Activated naive CD8-positive, alpha-beta T cell treated with anti-CD3 and anti-CD28 coated beads, Interleukin-2, amount 10 ng/mL, durations not matched to agents 7 days and 5 days (primary cell): ENCODE results near the gene NAT9. TPM values are rescaled to one million over a fixed set of nuclear protein-coding genes. Genes with fewer than 3 reads are reported as not detected.

Experiments used
- ATAC-seq: fragments of 150-1000 bp; cut with Tn5 transposase; one replicate; pipeline ENCODE4 v1.10.0; 2021; ENCODE audit warnings: low read depth, moderate library complexity
- POLR2A ChIA-PET: fragments of 350-600 bp; sonication (Branson Sonifier 250); formaldehyde crosslinking; loops from one replicate; lab custom pipeline; 2021; ENCODE audit warnings: antibody characterized with exemption; lab: Charles Lee
- DNase-seq: peaks from one replicate; pipeline ENCODE4 v3.0.0; 2021
- H3K27ac Mint-ChIP-seq: one replicate; pipeline ENCODE4 v1.8.0; 2022; ENCODE audit warnings: mild to moderate bottlenecking, mixed read lengths
- H3K27me3 Mint-ChIP-seq: one replicate; pipeline ENCODE4 v1.8.0; 2022; ENCODE audit warnings: mild to moderate bottlenecking, moderate library complexity, mixed read lengths
- H3K36me3 Mint-ChIP-seq: one replicate; pipeline ENCODE4 v1.8.0; 2021; ENCODE audit warnings: mild to moderate bottlenecking, mixed read lengths
- H3K4me1 Mint-ChIP-seq: one replicate; pipeline ENCODE4 v1.8.0; 2021; ENCODE audit warnings: mixed read lengths
- H3K4me3 Mint-ChIP-seq: one replicate; pipeline ENCODE4 v1.8.0; 2022; ENCODE audit warnings: mild to moderate bottlenecking, moderate library complexity, mixed read lengths
- H3K9me3 Mint-ChIP-seq: one replicate; pipeline ENCODE4 v1.8.0; 2021; ENCODE audit warnings: mixed read lengths
- total RNA-seq, 2 experiments: library from RNA; stranded (reverse); gene quantifications; one replicate each; pipeline ENCODE4 v1.2.3, GENCODE V29; 2021

Gene NAT9
- total RNA-seq, 2 experiments from 2014 or later = 37.6 to 42.1 TPM

GRCh38 chr17:74770498-74771318 lies 5.4 kb downstream of the NAT9 start:
- POLR2A ChIA-PET = interaction anchor here (0.8 to 2.6 kb wide), 8 partner anchors 11 to 35 kb away, joined by 3 to 11 read pairs (median 6); partner anchors contain the start of gene RAB37
- Mint-ChIP-seq H3K36me3 (peaks cover 24% of the 10 kb centered on the region), H3K27ac (peak overlapping the region; percentile 42), H3K27me3 (no peaks in the 10 kb centered on the region), H3K4me3 (no peak overlapping the region), H3K4me1 (peaks cover 24% of the 10 kb centered on the region), H3K9me3 (no peaks in the 10 kb centered on the region)
- DNase-seq (peak; percentile 81), ATAC-seq (peak; percentile 86)

- ATAC-seq = no peak
- H3K27ac Mint-ChIP-seq = peak overlapping the region; percentile 42
- POLR2A ChIA-PET = interaction anchor here (0.9 to 2.6 kb wide), 9 partner anchors 10 to 33 kb away, joined by 3 to 11 read pairs (median 5); partner anchors contain the start of gene RAB37
- no peak overlapping the region for H3K4me3 Mint-ChIP-seq
- peaks cover 20% of the 10 kb centered on the region for H3K4me1 Mint-ChIP-seq
- no peaks in the 10 kb centered on the region for H3K9me3 Mint-ChIP-seq
- no peaks in the 10 kb centered on the region for H3K27me3 Mint-ChIP-seq
- H3K36me3 Mint-ChIP-seq = peaks cover 24% of the 10 kb centered on the region
- DNase-seq = no peak
Measured at GRCh38 chr17:74769856-74770497, 6.2 kb downstream of the NAT9 start.

GRCh38 chr17:74769266-74769855 lies 6.8 kb downstream of the NAT9 start:
- Mint-ChIP-seq H3K27me3 (no peaks in the 10 kb centered on the region), H3K4me3 (no peak overlapping the region), H3K9me3 (no peaks in the 10 kb centered on the region), H3K36me3 (peaks cover 24% of the 10 kb centered on the region), H3K4me1 (peaks cover 20% of the 10 kb centered on the region), H3K27ac (no peak overlapping the region)
- POLR2A ChIA-PET = interaction anchor here (0.6 to 1.5 kb wide), 7 partner anchors 10 to 30 kb away, joined by 3 to 9 read pairs (median 4); no protein-coding TSS in a partner anchor
- no peak for DNase-seq
- no peak for ATAC-seq

GRCh38 chr17:74768763-74769114 lies 7.4 kb downstream of the NAT9 start:
- Mint-ChIP-seq H3K27me3 (no peaks in the 10 kb centered on the region), H3K9me3 (no peaks in the 10 kb centered on the region), H3K4me3 (no peak overlapping the region), H3K4me1 (peaks cover 15% of the 10 kb centered on the region), H3K27ac (peak overlapping the region; percentile 11), H3K36me3 (peaks cover 24% of the 10 kb centered on the region)
- no peak for DNase-seq
- no peak for ATAC-seq
- POLR2A ChIA-PET = interaction anchor here (0.6 to 1.5 kb wide), 6 partner anchors 9 to 30 kb away, joined by 3 to 9 read pairs (median 4); no protein-coding TSS in a partner anchor

GRCh38 chr17:74768069-74768762 lies 7.9 kb downstream of the NAT9 start:
- Mint-ChIP-seq H3K4me3 (no peak overlapping the region), H3K27ac (peak overlapping the region; percentile 11), H3K27me3 (no peaks in the 10 kb centered on the region), H3K36me3 (peaks cover 24% of the 10 kb centered on the region), H3K4me1 (peaks cover 15% of the 10 kb centered on the region), H3K9me3 (no peaks in the 10 kb centered on the region)
- POLR2A ChIA-PET = interaction anchor here (1.0 to 1.1 kb wide), 2 partner anchors 16 to 27 kb away, joined by 3 to 4 read pairs; no protein-coding TSS in a partner anchor
- DNase-seq = no peak
- ATAC-seq = no peak

GRCh38 chr17:74767111-74767516 lies 9.0 kb downstream of the NAT9 start:
- peaks cover 17% of the 10 kb centered on the region for H3K4me1 Mint-ChIP-seq
- no peaks in the 10 kb centered on the region for H3K9me3 Mint-ChIP-seq
- no peak overlapping the region for H3K4me3 Mint-ChIP-seq
- POLR2A ChIA-PET = interaction anchor here (0.9 to 1.1 kb wide), 4 partner anchors 11 to 26 kb away, joined by 3 to 4 read pairs (median 4); no protein-coding TSS in a partner anchor
- no peaks in the 10 kb centered on the region for H3K27me3 Mint-ChIP-seq
- H3K36me3 Mint-ChIP-seq = peaks cover 21% of the 10 kb centered on the region
- no peak overlapping the region for H3K27ac Mint-ChIP-seq
- DNase-seq = no peak
- ATAC-seq = no peak

- Mint-ChIP-seq H3K9me3 (no peaks in the 10 kb centered on the region), H3K4me3 (no peak overlapping the region), H3K27me3 (no peaks in the 10 kb centered on the region), H3K4me1 (peaks cover 15% of the 10 kb centered on the region), H3K36me3 (peaks cover 21% of the 10 kb centered on the region), H3K27ac (no peak overlapping the region)
- DNase-seq (no peak), ATAC-seq (no peak)
- POLR2A ChIA-PET = interaction anchor here (1.1 kb wide), 1 partner anchor 10 kb away, joined by 3 read pairs; no protein-coding TSS in a partner anchor
Measured at GRCh38 chr17:74766413-74766812, 9.7 kb downstream of the NAT9 start.

- H3K4me3 Mint-ChIP-seq = no peak overlapping the region
- H3K9me3 Mint-ChIP-seq = no peaks in the 10 kb centered on the region
- peaks cover 9% of the 10 kb centered on the region for H3K4me1 Mint-ChIP-seq
- H3K27ac Mint-ChIP-seq = no peak overlapping the region
- peaks cover 19% of the 10 kb centered on the region for H3K36me3 Mint-ChIP-seq
- H3K27me3 Mint-ChIP-seq = no peaks in the 10 kb centered on the region
- DNase-seq = no peak
- POLR2A ChIA-PET = no interaction called here
- ATAC-seq = no peak
Measured at GRCh38 chr17:74764751-74765286, 11.3 kb downstream of the NAT9 start.

GRCh38 chr17:74763565-74764387 lies 12.4 kb downstream of the NAT9 start:
- H3K9me3 Mint-ChIP-seq = no peaks in the 10 kb centered on the region
- peaks cover 21% of the 10 kb centered on the region for H3K36me3 Mint-ChIP-seq
- no peak for DNase-seq
- POLR2A ChIA-PET = no interaction called here
- peaks cover 17% of the 10 kb centered on the region for H3K4me1 Mint-ChIP-seq
- H3K27ac Mint-ChIP-seq = no peak overlapping the region
- ATAC-seq = no peak
- H3K4me3 Mint-ChIP-seq = no peak overlapping the region
- no peaks in the 10 kb centered on the region for H3K27me3 Mint-ChIP-seq

- no peak for ATAC-seq
- POLR2A ChIA-PET = interaction anchor here (0.6 to 1.4 kb wide), 2 partner anchors 12 to 13 kb away, joined by 3 to 4 read pairs; no protein-coding TSS in a partner anchor
- no peaks in the 10 kb centered on the region for H3K9me3 Mint-ChIP-seq
- H3K27me3 Mint-ChIP-seq = no peaks in the 10 kb centered on the region
- H3K4me3 Mint-ChIP-seq = no peak overlapping the region
- H3K4me1 Mint-ChIP-seq = peaks cover 35% of the 10 kb centered on the region
- DNase-seq = no peak
- H3K36me3 Mint-ChIP-seq = peaks cover 14% of the 10 kb centered on the region
- no peak overlapping the region for H3K27ac Mint-ChIP-seq
Measured at GRCh38 chr17:74761931-74762330, 14.2 kb downstream of the NAT9 start.

- Mint-ChIP-seq H3K4me1 (peaks cover 36% of the 10 kb centered on the region), H3K36me3 (peaks cover 12% of the 10 kb centered on the region)
Measured at GRCh38 chr17:74761419-74761818, 14.7 kb downstream of the NAT9 start.

More at GRCh38 chr17:74761419-74761818, 14.7 kb downstream of the NAT9 start:
- no peak for DNase-seq
- POLR2A ChIA-PET = interaction anchor here (0.6 to 4.4 kb wide), 3 partner anchors 11 to 13 kb away, joined by 3 to 70 read pairs (median 4); no protein-coding TSS in a partner anchor
- Mint-ChIP-seq H3K27ac (no peak overlapping the region), H3K9me3 (no peaks in the 10 kb centered on the region), H3K4me3 (no peak overlapping the region), H3K27me3 (no peaks in the 10 kb centered on the region)
- no peak for ATAC-seq
